Fibroblast of upper back skin (primary cell): Measurements from ENCODE around the gene CELF4.

ENCODE experiments used
- DNase-seq: peaks from one replicate; pipeline ENCODE4 v3.0.0-alpha.2; 2013

Gene CELF4

DNA sequence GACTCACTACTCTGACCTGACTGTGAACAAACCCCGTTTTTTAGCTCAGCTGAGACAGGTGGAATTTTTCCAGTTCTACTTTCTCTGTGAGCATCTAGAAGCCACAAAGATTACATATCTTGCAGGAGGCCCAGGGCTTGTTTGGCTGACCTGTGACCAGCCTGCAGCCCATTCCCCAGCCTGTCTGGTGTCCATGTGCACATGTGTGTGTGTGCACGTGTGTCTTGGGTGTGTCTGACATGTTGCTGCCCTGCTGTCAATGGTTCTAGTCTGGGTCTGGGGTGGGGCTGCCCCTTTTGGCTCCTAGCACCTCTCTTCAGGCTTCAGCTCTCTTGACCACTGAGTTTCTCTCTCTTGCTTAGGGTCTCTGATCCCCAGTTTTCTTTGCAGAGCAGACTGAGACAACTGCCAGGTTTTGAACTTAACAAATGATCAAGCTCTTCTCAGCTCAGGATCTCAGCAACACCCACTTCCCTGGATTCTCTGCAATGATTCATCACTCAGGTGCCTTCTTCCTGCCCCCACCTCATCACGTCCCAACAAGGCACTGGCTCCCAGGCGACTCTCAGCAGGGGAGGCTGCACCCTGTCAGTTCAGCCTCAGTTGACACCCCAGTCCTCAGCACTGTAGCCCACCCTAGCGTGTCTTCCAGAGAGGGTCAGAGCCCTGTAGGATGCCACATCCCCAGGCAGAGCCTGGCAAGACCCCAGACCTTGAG, 130.3 kb downstream of the CELF4 start:
- DNase-seq = no peak

- DNase-seq = no peak
Measured at GRCh38 chr18:37434161-37434860, 131.3 kb downstream of the CELF4 start.

DNA sequence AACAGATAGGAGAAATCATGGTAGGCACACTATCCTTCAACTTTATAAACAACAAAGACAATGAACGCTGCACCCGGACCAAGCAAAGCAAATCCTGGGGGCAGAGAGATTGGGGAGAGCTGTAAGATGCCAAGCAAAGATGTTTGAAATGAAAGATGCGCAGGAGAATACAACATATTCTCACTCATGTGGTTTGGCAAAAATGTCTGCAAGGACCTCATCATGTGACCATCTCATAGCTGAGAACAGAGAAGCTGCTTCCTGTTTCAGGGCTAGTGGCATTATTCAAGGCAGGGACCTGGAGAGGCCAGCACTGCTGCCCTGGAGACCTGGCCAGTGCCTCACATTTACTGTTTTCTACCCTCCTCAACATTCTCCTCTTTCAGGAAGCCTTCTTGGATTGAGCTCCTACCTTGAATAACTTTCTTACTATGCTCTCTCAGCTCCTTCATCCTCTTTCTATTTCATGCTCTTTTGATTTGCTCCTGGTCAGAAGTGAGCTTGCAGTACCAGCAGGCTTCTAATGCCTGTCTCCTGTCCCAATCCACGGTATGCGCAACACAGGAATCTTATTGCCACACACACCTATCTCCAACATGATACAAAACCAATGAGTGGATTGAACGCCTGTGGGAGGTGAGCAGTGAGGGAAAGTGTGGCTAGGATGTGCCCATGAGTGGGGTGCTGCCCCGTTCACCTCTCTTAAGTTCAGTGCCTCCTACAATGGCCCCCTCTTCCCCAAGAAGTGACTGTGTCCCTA, 133.0 kb downstream of the CELF4 start:
- DNase-seq = no peak

DNA sequence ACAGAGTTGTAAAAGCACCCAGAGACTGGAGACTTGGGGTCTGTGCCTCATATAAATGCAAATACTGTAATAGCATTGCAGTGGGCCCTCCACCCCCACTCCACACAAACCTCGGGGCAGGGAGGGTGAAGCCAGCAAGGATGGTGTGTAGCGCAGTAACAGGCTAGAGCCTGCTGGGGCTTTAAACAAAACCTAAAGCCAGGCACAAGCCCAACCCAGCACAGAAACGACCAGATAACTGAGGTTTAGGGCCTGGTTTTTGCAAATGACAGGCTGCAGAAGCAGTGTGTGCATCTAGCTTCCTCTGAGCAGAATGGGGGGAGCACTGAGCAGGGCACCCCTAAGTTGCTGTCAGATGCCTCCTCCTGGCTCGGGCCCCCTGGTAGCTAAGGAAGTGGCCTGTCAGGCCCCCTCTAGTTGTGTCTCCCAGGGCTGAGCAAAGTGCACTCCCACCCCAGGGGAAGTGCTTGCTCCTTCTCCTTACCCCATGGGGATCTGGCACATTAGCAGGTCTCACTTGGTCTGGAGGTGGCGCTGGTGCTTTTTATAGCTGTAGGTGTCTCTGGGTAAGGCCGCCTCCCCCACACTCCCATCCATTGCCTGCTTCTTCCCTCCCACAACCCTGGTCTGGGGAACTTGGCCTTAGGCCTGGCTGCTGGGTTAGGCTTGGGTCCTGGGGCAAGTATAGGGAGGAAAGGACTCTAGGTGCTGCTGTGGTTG, 135.1 kb downstream of the CELF4 start:
- DNase-seq = no peak

GRCh38 chr18:37429791-37430190, 135.8 kb downstream of the CELF4 start:
- DNase-seq = no peak

DNA sequence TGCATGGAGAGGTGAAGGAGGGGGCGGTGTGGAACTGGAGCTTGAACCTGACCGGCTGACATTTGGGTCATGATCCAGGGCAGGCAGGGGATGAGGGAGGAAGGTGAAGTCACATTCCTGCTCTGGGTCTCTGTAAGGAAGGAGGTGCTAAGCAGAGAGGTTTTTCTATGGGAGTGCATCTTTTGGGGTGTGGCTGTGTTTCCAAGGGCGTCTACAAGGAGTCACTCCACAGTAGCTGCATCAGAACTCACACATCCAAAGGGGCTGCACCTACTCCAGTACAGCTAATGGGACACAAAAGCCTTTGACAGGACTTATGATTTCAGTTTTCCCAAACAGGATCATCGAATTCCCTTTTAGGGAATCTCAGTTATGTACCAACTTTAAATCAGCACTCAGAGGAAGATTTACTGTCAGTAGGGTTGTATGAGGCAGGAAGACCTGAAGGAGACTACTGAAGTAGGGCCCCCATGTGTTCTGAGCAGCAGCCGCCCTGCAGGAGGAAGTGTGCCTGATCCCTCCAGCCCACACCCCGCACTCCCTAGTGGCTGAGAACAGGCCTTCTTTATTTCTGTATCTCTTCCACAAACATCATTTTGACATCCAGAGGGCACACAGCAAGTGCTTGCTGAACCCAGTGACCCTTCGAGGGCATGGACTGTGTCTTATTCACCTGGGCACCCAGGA, 137.2 kb downstream of the CELF4 start:
- no peak for DNase-seq

DNA sequence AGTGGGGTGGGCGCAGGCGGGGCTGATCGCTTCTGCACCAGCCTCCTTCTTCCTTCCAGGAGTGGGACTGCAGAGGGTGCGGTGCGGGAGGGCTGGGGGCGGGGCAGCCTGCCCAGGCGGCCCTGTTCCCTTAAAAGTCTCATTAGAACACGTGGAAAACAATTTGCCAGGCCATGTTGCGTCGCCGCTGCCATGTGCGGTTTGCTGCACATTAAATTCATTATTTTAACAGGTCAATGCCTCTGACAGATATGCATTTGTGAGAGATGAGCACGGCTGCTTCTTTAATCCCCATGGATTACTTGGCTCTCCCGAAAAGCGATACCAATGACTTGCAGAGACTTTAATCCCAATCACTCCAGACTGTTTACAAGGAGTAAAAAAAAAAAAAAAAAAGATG, 139.0 kb downstream of the CELF4 start:
- no peak for DNase-seq

GRCh38 chr18:37425222-37425621, 140.4 kb downstream of the CELF4 start:
- no peak for DNase-seq

GRCh38 chr18:37424507-37424906, 141.1 kb downstream of the CELF4 start:
- DNase-seq = no peak

- DNase-seq = no peak
Measured at GRCh38 chr18:37422596-37422995, 143.0 kb downstream of the CELF4 start.

DNA sequence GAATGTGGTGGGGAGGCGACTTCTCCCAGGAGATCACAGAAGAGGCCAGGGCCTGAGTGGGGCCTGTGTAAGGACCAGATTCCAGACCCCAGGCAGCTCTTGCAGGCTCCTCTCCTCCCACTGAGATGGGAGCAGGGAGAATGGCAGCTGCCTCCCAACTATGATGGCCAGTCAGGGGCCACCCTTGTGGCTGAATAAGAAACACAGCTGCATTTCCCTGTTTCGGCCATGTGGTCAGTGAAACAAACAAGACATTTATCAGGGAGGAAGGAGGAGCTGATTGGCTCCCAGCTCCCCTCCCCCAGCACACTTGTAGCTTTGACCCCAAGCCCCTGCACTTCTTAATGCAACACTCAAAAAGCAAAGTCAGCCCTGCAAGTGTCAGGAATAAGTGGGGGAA, 143.5 kb downstream of the CELF4 start:
- no peak for DNase-seq

- no peak for DNase-seq
Measured at GRCh38 chr18:37421341-37422077, 144.1 kb downstream of the CELF4 start.

- no peak for DNase-seq
Measured at GRCh38 chr18:37420315-37420880, 145.2 kb downstream of the CELF4 start.

DNA sequence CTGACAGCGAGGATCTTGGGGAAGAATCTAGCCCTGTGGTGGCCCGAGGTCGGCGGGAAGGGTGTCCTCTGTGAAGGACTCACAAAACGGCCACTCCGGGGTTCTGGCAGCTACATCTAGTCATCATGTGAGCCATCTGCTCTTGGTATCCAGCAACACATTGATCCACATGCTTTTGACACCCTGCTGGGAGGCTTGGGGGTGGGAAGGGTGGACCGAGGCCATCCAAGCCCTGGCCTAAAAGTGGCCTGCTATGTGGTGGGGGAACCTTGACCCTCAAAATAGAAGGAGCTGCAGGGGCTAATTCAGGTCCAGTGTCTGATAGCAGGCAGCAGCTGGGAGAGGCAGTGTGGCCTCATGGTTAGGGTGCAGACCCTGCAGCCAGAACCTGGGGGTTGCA, 145.7 kb downstream of the CELF4 start:
- DNase-seq = no peak

DNA sequence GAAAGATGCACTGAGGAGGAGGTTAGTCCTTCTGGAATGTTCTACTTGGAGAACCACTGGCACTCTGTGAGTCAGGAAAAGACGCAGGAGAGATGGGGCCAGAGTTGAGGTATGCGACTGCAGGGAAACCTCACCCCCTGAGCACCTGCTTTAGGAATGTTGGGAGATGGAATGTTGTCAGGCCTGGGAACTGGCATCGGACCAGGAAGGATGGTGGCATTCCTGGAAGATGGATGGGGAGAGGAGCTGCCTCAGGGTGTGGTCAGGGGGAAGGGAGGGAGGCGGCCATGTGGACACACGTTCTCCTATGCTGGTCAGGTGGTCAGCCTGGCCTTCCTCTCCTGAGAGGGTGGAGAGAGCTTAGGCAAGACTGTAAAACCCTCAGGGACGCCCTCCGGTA, 146.3 kb downstream of the CELF4 start:
- DNase-seq = peak; percentile 55

DNA sequence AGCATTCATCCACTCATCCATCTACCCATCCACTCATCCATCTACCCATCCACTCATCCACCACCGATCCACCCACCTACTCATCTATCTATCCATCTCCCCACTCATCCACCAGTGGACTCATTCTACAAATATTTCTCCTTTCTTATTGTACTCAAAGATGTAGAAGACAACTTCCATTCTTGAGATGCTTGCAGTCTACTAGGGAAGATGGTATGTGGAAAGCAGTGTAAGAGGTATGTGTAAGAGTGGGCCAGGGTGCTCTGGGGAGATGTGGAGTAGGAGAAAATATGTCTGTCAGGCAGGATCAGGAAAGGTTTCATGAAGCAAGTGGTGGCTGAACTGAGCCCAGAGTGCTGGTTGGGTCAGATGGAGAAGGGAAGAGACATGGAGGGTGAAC, 150.8 kb downstream of the CELF4 start:
- DNase-seq = no peak

DNA sequence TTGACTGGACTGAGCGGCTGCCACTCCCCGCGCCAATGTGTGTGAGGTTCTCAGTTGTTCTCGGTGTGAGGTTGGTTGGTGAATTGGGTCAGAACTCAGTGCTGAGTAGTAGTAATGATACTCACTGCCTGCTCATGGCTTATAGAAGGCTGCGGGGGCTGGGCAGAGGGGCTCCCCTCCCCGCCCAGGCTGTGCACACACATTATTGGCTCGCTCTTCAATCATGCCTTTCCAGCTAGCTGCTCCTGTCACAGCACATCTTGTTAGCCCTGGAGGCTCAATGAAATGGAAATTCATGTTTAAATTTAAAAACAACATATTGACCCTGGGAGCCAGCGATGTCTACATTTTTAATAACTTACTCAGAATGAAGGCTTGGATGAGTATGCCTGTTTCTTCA, 152.8 kb downstream of the CELF4 start:
- no peak for DNase-seq

GRCh38 chr18:37412333-37412732, 153.3 kb downstream of the CELF4 start:
- DNase-seq = no peak

DNA sequence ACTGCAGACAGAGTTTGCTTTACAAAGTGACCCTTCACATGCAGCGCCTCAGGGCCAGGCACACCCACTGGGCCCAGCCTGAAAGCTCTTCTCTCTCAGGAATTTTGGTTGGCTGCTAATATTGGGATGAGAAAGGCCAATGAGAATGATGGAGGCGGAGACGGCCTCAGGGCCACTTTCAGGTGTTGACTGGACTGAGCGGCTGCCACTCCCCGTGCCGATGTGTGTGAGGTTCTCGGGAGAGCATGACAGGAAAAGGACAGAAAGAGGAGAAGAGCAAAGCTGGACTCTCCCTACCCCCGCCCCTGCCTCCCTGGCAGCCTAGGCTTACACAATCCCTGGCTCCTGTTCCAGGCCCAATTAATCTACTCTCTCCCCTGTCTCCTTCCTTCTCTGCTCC, 155.7 kb downstream of the CELF4 start:
- DNase-seq = no peak

GRCh38 chr18:37408676-37409265, 156.8 kb downstream of the CELF4 start:
- DNase-seq = no peak

- DNase-seq = no peak
Measured at GRCh38 chr18:37407571-37407970, 158.0 kb downstream of the CELF4 start.
